Endodermal cell (in vitro differentiated cells): ENCODE results near the gene YBX3. TPM values are rescaled to one million over a fixed set of nuclear protein-coding genes. Genes with fewer than 3 reads are reported as not detected.
A peak's percentile ranks its signal among the peaks of the same experiment; 100 is the strongest.

ENCODE experiments used
- DNase-seq: peaks from one replicate; pipeline ENCODE4 v3.0.0-alpha.2; 2017
- H3K27ac ChIP-seq: 2 replicates; pipeline ENCODE4 v1.5.1; 2013; ENCODE audit warnings: mild to moderate bottlenecking, low read depth, low read length, moderate library complexity
- H3K27me3 ChIP-seq: 2 replicates; pipeline ENCODE4 v1.6.1; 2013; ENCODE audit warnings: mild to moderate bottlenecking, low read length, moderate library complexity; ENCODE audit not compliant: insufficient read depth, control insufficient read depth, poor library complexity, severe bottlenecking
- H3K36me3 ChIP-seq: 2 replicates; pipeline ENCODE4 v1.7.0; 2013; ENCODE audit warnings: mild to moderate bottlenecking, low read length, moderate library complexity; ENCODE audit not compliant: control insufficient read depth, insufficient read depth
- H3K4me1 ChIP-seq: one replicate; pipeline ENCODE4 v1.7.0; 2013; ENCODE audit warnings: low read length; ENCODE audit not compliant: control insufficient read depth, insufficient read depth
- H3K4me3 ChIP-seq: 2 replicates; pipeline ENCODE4 v1.5.1; 2013; ENCODE audit warnings: mild to moderate bottlenecking, low read length, moderate library complexity
- H3K9ac ChIP-seq: 2 replicates; pipeline ENCODE4 v1.6.1; 2013; ENCODE audit warnings: mild to moderate bottlenecking, low read length, moderate library complexity; ENCODE audit not compliant: poor library complexity, severe bottlenecking; ENCODE audit errors: extremely low read depth
- H3K9me3 ChIP-seq: 2 replicates; pipeline ENCODE4 v1.6.1; 2013; ENCODE audit warnings: mild to moderate bottlenecking, low read length, moderate library complexity; ENCODE audit not compliant: control insufficient read depth
- H3K27ac Mint-ChIP-seq: 2 replicates; pipeline ENCODE4 v1.8.0; 2020; ENCODE audit warnings: mixed read lengths
- H3K27me3 Mint-ChIP-seq: 2 replicates; pipeline ENCODE4 v1.8.0; 2021; ENCODE audit warnings: mild to moderate bottlenecking, mixed read lengths; ENCODE audit not compliant: insufficient read depth
- H3K36me3 Mint-ChIP-seq: 2 replicates; pipeline ENCODE4 v1.8.0; 2020; ENCODE audit warnings: low read depth, mixed read lengths
- H3K4me1 Mint-ChIP-seq: 2 replicates; pipeline ENCODE4 v1.8.0; 2020; ENCODE audit warnings: mixed read lengths
- H3K4me3 Mint-ChIP-seq: 2 replicates; pipeline ENCODE4 v1.8.0; 2020; ENCODE audit warnings: mild to moderate bottlenecking, moderate library complexity, mixed read lengths
- H3K9me3 Mint-ChIP-seq: 2 replicates; pipeline ENCODE4 v1.8.0; 2020; ENCODE audit warnings: mild to moderate bottlenecking, mixed read lengths
- CTCF ChIP-seq: fragments of 200-600 bp; sonication (generic); conservative IDR thresholded peaks from 2 replicates; pipeline ENCODE4 v1.5.0; 2021; ENCODE audit warnings: antibody characterized with exemption, mild to moderate bottlenecking
- WGBS, 2 experiments: methylation state at CpG; one replicate each; pipeline versions ENCODE4 v1.1.5 to v1.1.7; 2013; ENCODE audit warnings: missing lambda C conversion rate in 2 of 2, mixed read lengths in 1 of 2; ENCODE audit not compliant: insufficient coverage in 1 of 2, insufficient read length in 1 of 2; 5-methylcytosine and 5-hydroxymethylcytosine counted together
- total RNA-seq, 2 donors: library from RNA; stranded (reverse); fragmentation: NEBNext Ultra II Directional in 1 of 2; extraction: Animal tissue kit (Norgen Biotek cat#: 25700) in 1 of 2; gene quantifications; 2 replicates in 1 of 2; 3 replicates in 1 of 2; pipeline ENCODE4 v1.2.1, GENCODE V29; 2021

Gene YBX3
- total RNA-seq, 2 donors from 2014 or later = 251 to 419 TPM

- DNase-seq = no peak
- Mint-ChIP-seq H3K27ac (peak overlapping the region; percentile 2), H3K9me3 (no peaks in the 10 kb centered on the region), H3K27me3 (peaks cover 6% of the 10 kb centered on the region), H3K4me1 (peaks cover 62% of the 10 kb centered on the region), H3K4me3 (no peak overlapping the region), H3K36me3 (peaks cover 16% of the 10 kb centered on the region)
- no peaks in the 10 kb centered on the region for H3K9me3 ChIP-seq
- 82 to 96% methylated on average over 3 to 4 of the region's 4 CpGs for WGBS, 2 experiments
- no peak overlapping the region for H3K27ac ChIP-seq
- H3K27me3 ChIP-seq = peaks cover 6% of the 10 kb centered on the region
- peaks cover 18% of the 10 kb centered on the region for H3K4me1 ChIP-seq
- TF ChIP-seq CTCF = no peak
- H3K4me3 ChIP-seq = peak overlapping the region; percentile 96
- no peak overlapping the region for H3K9ac ChIP-seq
- H3K36me3 ChIP-seq = peaks cover 17% of the 10 kb centered on the region
Measured at GRCh38 chr12:10719482-10719881, 3.6 kb downstream of the YBX3 start.

DNA sequence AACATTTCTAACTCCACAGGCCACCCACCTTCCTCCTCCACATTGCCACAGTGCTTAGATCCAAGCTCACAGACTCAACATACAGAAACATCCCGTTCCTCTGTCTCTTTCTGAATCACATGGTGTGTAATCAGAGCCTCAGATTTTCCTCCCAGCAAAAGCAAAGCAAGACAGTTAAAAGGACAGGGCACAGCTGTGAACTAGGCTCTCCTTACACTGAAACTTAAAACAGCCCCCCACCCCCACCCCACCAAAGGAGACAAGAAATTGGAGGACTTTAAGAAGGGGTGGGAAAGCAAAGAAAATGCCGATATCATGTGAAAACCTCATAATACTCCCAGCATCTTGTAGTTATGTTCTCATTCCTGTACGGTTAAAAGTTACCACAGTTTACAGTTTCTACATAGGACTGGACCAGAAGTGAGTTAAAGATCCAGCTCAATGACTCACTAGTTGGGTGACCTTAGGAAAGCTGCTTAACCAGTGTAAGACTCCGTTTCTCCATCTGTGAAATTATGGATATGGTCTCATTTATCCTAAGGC, 4.8 kb downstream of the YBX3 start:
- no peaks in the 10 kb centered on the region for H3K9me3 ChIP-seq
- no peaks in the 10 kb centered on the region for H3K27me3 Mint-ChIP-seq
- no peak for TF ChIP-seq CTCF
- H3K9ac ChIP-seq = no peak overlapping the region
- peaks cover 28% of the 10 kb centered on the region for H3K36me3 ChIP-seq
- DNase-seq = no peak
- H3K4me3 ChIP-seq = peak overlapping the region; percentile 96
- H3K27ac Mint-ChIP-seq = peak overlapping the region; percentile 38
- H3K4me1 Mint-ChIP-seq = peaks cover 53% of the 10 kb centered on the region
- H3K9me3 Mint-ChIP-seq = no peaks in the 10 kb centered on the region
- H3K27ac ChIP-seq = no peak overlapping the region
- peaks cover 27% of the 10 kb centered on the region for H3K36me3 Mint-ChIP-seq
- 68 to 77% methylated on average over 3 to 4 of the region's 4 CpGs for WGBS, 2 experiments
- H3K27me3 ChIP-seq = no peaks in the 10 kb centered on the region
- H3K4me1 ChIP-seq = peaks cover 18% of the 10 kb centered on the region
- no peak overlapping the region for H3K4me3 Mint-ChIP-seq

GRCh38 chr12:10717410-10717809, 5.7 kb downstream of the YBX3 start:
- peak; percentile 59 for DNase-seq
- H3K36me3 Mint-ChIP-seq = peaks cover 35% of the 10 kb centered on the region
- Histone ChIP-seq H3K9me3 (no peaks in the 10 kb centered on the region), H3K27ac (no peak overlapping the region), H3K36me3 (peaks cover 36% of the 10 kb centered on the region), H3K9ac (peak overlapping the region; percentile 7), H3K4me1 (peaks cover 18% of the 10 kb centered on the region), H3K27me3 (no peaks in the 10 kb centered on the region), H3K4me3 (peak overlapping the region; percentile 96)
- no peaks in the 10 kb centered on the region for H3K9me3 Mint-ChIP-seq
- 57% methylated on average over 2 of the region's 2 CpGs; no CpG with 5 or more reads in 1 of the 2 experiments for WGBS, 2 experiments
- H3K4me3 Mint-ChIP-seq = no peak overlapping the region
- no peak for TF ChIP-seq CTCF
- peak overlapping the region; percentile 58 for H3K27ac Mint-ChIP-seq
- H3K27me3 Mint-ChIP-seq = no peaks in the 10 kb centered on the region
- peaks cover 54% of the 10 kb centered on the region for H3K4me1 Mint-ChIP-seq
